NCI-H460 (cell line): ENCODE data around the gene SLC5A4. TPM values are rescaled to one million over a fixed set of nuclear protein-coding genes. Genes with fewer than 3 reads are reported as not detected.
"Not testable (repeated sequence)": the region's sequence is repeated elsewhere in the genome, so short reads cannot be mapped to it uniquely, and the experiment has no call there.

Experiments used
- DNase-seq: peaks from one replicate; pipeline ENCODE4 v3.0.0-alpha.2; 2016; ENCODE audit warnings: low read depth; ENCODE audit errors: extremely low read depth
- polyA plus RNA-seq: library from polyadenylated mRNA; depleted of rRNA; stranded (reverse); fragments of >200 nt; gene quantifications from 2 replicates; pipeline ENCODE4 v1.2.3, GENCODE V29; 2014; cell fraction: nucleus; rRNA removed
- total RNA-seq: library from RNA; depleted of rRNA; stranded (reverse); fragments of >200 nt; shearing (Covaris generic); gene quantifications from 2 replicates; pipeline ENCODE4 v1.2.3, GENCODE V29; 2014; rRNA removed

Gene SLC5A4
- not detected in 2 replicates for total RNA-seq
- polyA plus RNA-seq: not detected in 2 replicates

GRCh38 chr22:32255217-32255616 lies at the start of gene SLC5A4:
Gene SLC5A4 (minus strand): TSS chr22:32255347. CDS start chr22:32255329, 18 bp downstream.
- no peak for DNase-seq

- DNase-seq: not testable (repeated sequence)
Observed at GRCh38 chr22:32293921-32294320, 38.8 kb upstream of the SLC5A4 start.

- no peak for DNase-seq
Observed at GRCh38 chr22:32286290-32286840, 31.2 kb upstream of the SLC5A4 start.

GRCh38 chr22:32281072-32281471 lies 25.9 kb upstream of the SLC5A4 start:
- no peak for DNase-seq

- not testable (repeated sequence) for DNase-seq
Observed at GRCh38 chr22:32275353-32275752, 20.2 kb upstream of the SLC5A4 start.

GRCh38 chr22:32271389-32271788 lies 16.2 kb upstream of the SLC5A4 start:
- DNase-seq: no peak

GRCh38 chr22:32270641-32271369 lies 15.7 kb upstream of the SLC5A4 start:
- no peak for DNase-seq

- no peak for DNase-seq
Observed at GRCh38 chr22:32269316-32269715, 14.2 kb upstream of the SLC5A4 start.

- no peak for DNase-seq
Observed at GRCh38 chr22:32267011-32267410, 11.9 kb upstream of the SLC5A4 start.

- peak; percentile 66 for DNase-seq
Observed at GRCh38 chr22:32265882-32266767, 11.0 kb upstream of the SLC5A4 start.

- not testable (repeated sequence) for DNase-seq
Observed at GRCh38 chr22:32263678-32264077, 8.5 kb upstream of the SLC5A4 start.

GRCh38 chr22:32261306-32261705 lies 6.2 kb upstream of the SLC5A4 start:
- no peak for DNase-seq

- DNase-seq: no peak
Observed at GRCh38 chr22:32258791-32259190, 3.6 kb upstream of the SLC5A4 start.

GRCh38 chr22:32255726-32256125 lies 579 bp upstream of the SLC5A4 start:
- no peak for DNase-seq

- DNase-seq: no peak
Observed at GRCh38 chr22:32249231-32249630, 5.9 kb downstream of the SLC5A4 start.

- no peak for DNase-seq
Observed at GRCh38 chr22:32248276-32248675, 6.9 kb downstream of the SLC5A4 start.

- no peak for DNase-seq
Observed at GRCh38 chr22:32246166-32246565, 9.0 kb downstream of the SLC5A4 start.

- DNase-seq: no peak
Observed at GRCh38 chr22:32245042-32245441, 10.1 kb downstream of the SLC5A4 start.

GRCh38 chr22:32244547-32244946 lies 10.6 kb downstream of the SLC5A4 start:
- DNase-seq: no peak

- DNase-seq: no peak
Observed at GRCh38 chr22:32240461-32240860, 14.7 kb downstream of the SLC5A4 start.

GRCh38 chr22:32237906-32238305 lies 17.2 kb downstream of the SLC5A4 start:
- DNase-seq: no peak
